Aorta (tissue), 5 donors: ENCODE measurements around the gene TSPAN14. TPM values are rescaled to one million over a fixed set of nuclear protein-coding genes. Genes with fewer than 3 reads are reported as not detected.

Experiments
- ATAC-seq: fragments of 200-7000 bp; cut with Tn5 transposase; one replicate; pipeline ENCODE4 v1.9.1; 2022; ENCODE audit warnings: moderate library complexity; ENCODE audit not compliant: low FRiP score
- DNase-seq, 2 donors: peaks; one replicate each; pipeline ENCODE4 v3.0.0-alpha.2; 2020
- H3K27ac ChIP-seq, 2 donors: one replicate each; pipeline ENCODE4 v1.5.1; 2013; ENCODE audit warnings: low read length in 2 of 2, mild to moderate bottlenecking in 2 of 2, moderate library complexity in 2 of 2, control low read depth in 1 of 2, inconsistent platforms in 1 of 2, low read depth in 1 of 2
- H3K27me3 ChIP-seq, 2 donors: one replicate each; pipeline ENCODE4 v1.6.1; 2013; ENCODE audit warnings: control low read depth in 1 of 2, low read length in 1 of 2, mild to moderate bottlenecking in 1 of 2, moderate library complexity in 1 of 2; ENCODE audit not compliant: insufficient read depth in 2 of 2, control insufficient read depth in 1 of 2
- H3K36me3 ChIP-seq, 2 donors: one replicate each; pipeline ENCODE4 v1.6.1; 2013; ENCODE audit warnings: control low read depth in 1 of 2, low read length in 1 of 2, mild to moderate bottlenecking in 1 of 2; ENCODE audit not compliant: insufficient read depth in 2 of 2, control insufficient read depth in 1 of 2
- H3K4me1 ChIP-seq, 2 donors: one replicate each; pipeline ENCODE4 v1.6.1; 2013; ENCODE audit warnings: low read length in 2 of 2, control low read depth in 1 of 2, mild to moderate bottlenecking in 1 of 2, moderate library complexity in 1 of 2; ENCODE audit not compliant: insufficient read depth in 2 of 2, control insufficient read depth in 1 of 2
- H3K4me3 ChIP-seq, 2 donors: one replicate each; pipeline ENCODE4 v1.5.1; 2013; ENCODE audit warnings: low read length in 2 of 2, control low read depth in 1 of 2, mild to moderate bottlenecking in 1 of 2
- H3K9me3 ChIP-seq: one replicate; pipeline ENCODE4 v1.6.1; 2013; ENCODE audit warnings: mild to moderate bottlenecking, low read length; ENCODE audit not compliant: control insufficient read depth
- WGBS, 2 donors: extraction: QIAGEN DNeasy Blood & Tissue Kit; methylation state at CpG; one replicate each; pipeline ENCODE4 v1.1.7; 2013; 5-methylcytosine and 5-hydroxymethylcytosine counted together
- intact Hi-C, 2 donors: fragments of 100-400 bp; cut with DNase I; formaldehyde crosslinking; loops; one replicate each; pipeline versions ENCODE4 v1.14.2 to v1.15.0; 2022
- polyA plus RNA-seq, 2 donors: library from polyadenylated mRNA; stranded (reverse); fragments of 200-250 nt; gene quantifications; one replicate each; pipeline ENCODE4 v1.2.3, GENCODE V29; 2013
- total RNA-seq, 2 donors: library from RNA; stranded (reverse); fragmentation: NEBNext Ultra II Directional; extraction: Animal tissue kit (Norgen Biotek cat#: 25700); gene quantifications; one replicate each; pipeline ENCODE4 v1.2.1, GENCODE V29; 2021
- donor health status: healthy with polysubstance abuse.
- donor health status: Bipolar disorder and iron deficiency.
- donor health status: DM: no; HTN: no; CAD: no.
- donor health status: DM: no; HTN: no; CAD: no.
- donor health status: DM: yes; HTN: yes; CAD: no.

The TSPAN14 gene
- total and polyA plus RNA-seq, 4 donors, result 12.3 to 61.5 (median 36.7) TPM

DNA sequence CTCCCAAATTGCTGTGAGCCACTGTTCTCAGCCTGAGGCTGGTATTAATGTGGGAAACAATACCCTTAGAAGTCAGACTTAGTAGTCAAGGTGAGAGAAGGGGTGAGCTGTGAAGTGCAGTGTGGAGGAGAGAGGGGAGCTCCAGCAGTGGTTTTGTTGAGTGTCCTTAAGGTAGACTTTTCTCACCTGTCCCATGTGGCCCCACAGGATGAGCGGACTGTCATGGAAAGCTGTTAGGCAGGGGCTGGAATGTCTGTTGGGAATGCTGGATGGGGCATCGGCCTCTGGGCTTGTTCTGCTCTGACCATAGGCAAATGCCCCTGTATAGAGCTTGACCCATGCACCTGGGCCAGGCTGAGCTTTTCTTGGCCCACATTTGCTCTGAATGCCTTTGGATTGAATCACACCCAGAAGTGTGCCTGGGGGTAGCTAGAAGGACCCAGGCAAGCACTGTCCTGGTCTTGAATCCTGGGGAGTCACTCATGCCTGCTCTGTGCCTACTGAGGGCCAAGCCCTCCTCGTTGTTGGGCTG is 47.3 kb downstream of the TSPAN14 start:
- Histone ChIP-seq H3K9me3 (no peaks in the 10 kb centered on the region), H3K27ac (no peak overlapping the region), H3K36me3 (no peaks in the 10 kb centered on the region), H3K4me3 (no peak overlapping the region), H3K4me1 (no peaks in the 10 kb centered on the region), H3K27me3 (no peaks in the 10 kb centered on the region)
- WGBS, 2 donors, result 95 to 96% methylated on average over 3 of the region's 3 CpGs
- intact Hi-C loops, result no loop called here
- no peak for ATAC-seq
- peak in 1 of 2 donors; percentile 52 for DNase-seq

DNA sequence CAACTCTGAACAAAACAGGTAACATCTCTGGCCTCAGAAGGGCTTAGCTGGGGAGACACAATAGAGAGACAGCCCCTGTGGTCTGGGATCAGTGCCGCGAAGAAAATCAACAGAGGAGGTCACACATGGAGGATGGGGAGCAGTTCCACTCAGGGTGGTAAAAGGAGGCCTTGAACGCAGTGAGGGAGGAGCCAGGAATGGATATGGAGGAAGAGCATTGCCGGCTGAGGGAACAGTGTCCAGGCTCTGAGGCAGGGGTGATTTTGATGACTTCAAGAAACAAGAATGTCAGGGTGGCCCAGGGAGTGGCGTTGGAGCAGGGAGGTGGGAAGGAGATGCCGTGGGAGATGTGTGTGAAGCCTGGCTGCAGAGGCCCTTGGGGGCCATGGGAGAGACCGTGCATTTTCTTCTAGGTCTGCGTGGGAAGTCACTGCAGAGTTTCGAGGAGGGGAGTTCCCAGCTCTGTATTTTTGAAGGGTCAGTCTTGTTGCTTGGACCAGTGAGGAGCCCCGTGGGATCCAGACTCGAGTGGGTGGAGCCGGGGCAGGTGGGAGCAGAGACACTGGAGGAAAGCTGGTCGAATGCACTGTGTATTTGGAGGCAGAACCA is 47.9 kb downstream of the TSPAN14 start:
- WGBS, 2 donors, result 87 to 93% methylated on average over 13 of the region's 13 CpGs
- intact Hi-C loops, result no loop called here

DNA sequence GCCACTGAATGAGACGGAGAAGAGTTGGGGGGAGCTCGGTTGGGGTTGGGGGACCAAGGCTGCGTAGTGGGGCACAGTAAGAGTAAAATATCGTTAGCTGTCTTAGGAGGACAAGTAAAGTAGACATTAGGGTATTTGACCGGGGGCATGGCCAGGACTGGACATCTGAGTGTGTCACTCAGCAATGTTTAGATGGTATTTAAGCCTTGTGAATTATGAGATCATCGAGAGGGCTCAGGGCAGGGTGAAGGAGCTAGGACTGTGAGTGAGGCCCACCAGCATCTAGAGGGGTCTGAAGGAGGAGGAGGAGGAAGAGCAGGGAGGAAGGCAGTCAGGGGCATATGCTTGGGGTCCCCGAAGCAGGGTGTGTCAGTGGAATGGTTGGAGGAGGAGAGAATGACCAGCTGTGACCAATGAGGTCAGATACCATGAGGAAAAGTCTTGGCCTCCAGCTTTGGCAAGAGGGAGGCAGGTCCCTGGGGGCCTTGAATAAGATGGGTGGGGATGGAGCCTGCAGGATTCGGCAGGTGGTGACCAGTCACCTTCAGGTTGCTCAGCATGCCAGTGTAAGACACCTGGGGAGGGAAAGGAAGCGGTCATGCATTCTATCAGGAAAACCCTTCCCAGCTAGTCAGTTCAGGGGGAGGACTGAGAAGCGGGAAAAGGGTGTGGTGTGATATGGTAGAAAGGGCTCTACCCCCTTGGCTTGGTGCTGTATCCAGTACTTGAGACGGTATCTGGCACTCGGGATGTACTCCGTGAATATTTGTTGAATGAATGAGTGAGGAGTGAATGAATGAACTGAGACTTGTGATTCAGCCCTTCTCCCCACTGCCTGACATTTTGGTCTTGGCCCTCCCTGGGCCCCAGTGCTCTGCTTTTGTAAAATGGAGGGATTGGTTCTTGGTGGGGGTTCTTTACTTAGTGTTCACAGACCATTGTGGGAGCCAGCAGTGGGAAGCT is 48.8 kb downstream of the TSPAN14 start:
- no peak overlapping the region for H3K27ac ChIP-seq
- intact Hi-C loops, result no loop called here

More for the DNA sequence above, 47.9 kb downstream of the TSPAN14 start:
- no peak for ATAC-seq
- Histone ChIP-seq H3K9me3 (no peaks in the 10 kb centered on the region), H3K27me3 (no peaks in the 10 kb centered on the region), H3K4me1 (no peaks in the 10 kb centered on the region), H3K27ac (no peak overlapping the region), H3K36me3 (no peaks in the 10 kb centered on the region), H3K4me3 (no peak overlapping the region)
- peak in 1 of 2 donors; percentile 31 for DNase-seq

DNA sequence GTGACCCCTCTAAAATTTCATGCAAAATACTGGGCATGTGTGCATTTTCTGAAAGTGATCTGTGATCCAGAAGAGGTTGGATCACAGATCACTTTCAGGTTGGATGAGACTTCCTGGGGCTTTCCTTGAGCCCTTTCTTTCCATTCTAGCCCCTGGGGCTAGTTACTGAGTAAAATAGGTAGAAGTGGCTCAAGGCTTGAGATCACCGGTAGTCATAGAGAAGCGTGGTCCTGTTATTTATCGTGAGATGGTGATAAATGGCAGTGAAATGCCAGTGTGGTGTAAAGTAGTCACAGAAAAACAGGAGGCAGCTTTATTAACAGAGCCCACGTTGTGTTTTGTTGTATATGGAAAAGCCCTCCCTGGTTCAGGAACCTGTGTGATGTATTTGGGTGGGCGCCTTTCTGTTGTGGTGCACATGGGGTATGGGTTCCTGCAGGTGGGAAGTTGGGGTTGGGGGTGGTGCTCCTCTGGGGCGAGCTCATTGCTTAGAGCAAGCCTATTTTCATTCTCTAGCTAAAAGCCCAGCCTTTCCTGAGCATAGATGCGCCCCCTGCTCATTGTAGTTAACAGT is 49.6 kb downstream of the TSPAN14 start:
- Histone ChIP-seq H3K27me3 (no peaks in the 10 kb centered on the region), H3K4me3 (no peak overlapping the region), H3K9me3 (no peaks in the 10 kb centered on the region), H3K36me3 (no peaks in the 10 kb centered on the region), H3K27ac (no peak overlapping the region), H3K4me1 (no peaks in the 10 kb centered on the region)
- 85 to 89% methylated on average over 7 of the region's 7 CpGs for WGBS, 2 donors
- DNase-seq (no peak), ATAC-seq (no peak)
- intact Hi-C loops, result no loop called here

More for the DNA sequence above, 48.8 kb downstream of the TSPAN14 start:
- H3K4me3 ChIP-seq, result no peak overlapping the region
- peak in 1 of 2 donors; percentile 46 for DNase-seq
- no peaks in the 10 kb centered on the region for H3K4me1 ChIP-seq
- no peaks in the 10 kb centered on the region for H3K36me3 ChIP-seq
- no peaks in the 10 kb centered on the region for H3K27me3 ChIP-seq
- no peak for ATAC-seq
- no peaks in the 10 kb centered on the region for H3K9me3 ChIP-seq
- WGBS, 2 donors, result 91 to 92% methylated on average over 13 of the region's 13 CpGs

DNA sequence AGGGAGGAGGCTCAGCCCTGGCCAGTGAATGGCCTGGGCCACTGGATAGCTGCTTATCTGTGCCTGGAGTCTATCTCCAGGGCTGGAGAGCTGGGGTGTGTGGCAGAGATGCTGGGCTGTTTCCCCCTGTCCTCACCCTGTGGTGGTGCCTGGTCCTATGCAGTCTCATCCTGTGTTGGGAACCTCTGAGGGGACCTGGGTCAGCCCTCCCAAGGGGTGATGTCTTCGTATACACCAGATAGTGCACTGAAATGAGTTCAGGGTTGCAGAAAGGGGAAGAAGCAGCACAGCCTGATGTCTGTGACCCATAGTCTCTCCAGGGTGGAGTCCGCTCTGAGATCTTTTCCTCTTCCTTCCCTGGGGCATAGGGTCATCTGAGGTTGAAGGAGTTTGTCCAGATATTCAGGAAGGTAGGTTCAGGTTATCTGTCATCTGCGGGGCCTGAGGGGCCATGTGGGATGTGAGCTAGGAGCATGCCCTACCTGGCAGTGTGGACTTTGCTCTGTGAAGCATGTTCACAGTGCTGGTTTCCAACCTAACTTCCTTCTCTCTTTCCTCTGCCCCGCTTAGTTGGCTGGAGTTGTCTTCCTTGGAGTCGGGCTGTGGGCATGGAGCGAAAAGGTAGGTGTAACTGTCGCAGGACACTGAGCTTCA is 50.2 kb downstream of the TSPAN14 start:
- no peak overlapping the region for H3K27ac ChIP-seq
- H3K4me1 ChIP-seq, result no peaks in the 10 kb centered on the region
- intact Hi-C loops, result no loop called here

DNA sequence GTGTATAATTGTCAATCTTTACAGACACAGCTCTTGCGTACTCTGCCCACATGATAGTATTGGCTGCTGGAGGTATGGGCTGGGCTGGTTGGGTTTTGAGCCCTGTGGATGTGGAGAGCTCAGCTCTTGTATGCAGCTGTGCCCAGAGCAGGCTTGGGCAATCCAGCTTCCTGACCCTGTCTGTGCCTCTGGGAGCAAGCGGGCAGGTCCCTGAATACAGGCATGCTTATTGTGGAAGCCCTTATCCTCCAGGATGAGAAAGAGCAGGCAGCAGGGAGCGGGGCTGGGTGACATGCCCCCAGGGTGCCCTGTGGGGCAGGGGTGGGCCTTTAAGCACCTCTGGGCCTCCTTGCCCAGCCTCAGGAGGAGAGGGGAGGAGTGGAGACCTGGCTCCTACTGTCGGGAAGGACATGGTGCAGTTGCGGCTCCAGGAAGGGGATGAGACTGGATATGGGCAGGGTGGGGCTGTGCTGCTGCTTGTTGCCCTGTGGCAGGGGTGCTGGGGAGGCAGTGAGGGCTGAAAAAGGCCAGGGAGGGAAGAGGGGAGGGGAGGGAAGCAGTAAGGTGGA is 50.9 kb downstream of the TSPAN14 start:
- ATAC-seq (no peak), DNase-seq (peak in 1 of 2 donors; percentile 71)
- Histone ChIP-seq H3K27ac (no peak overlapping the region), H3K4me1 (no peaks in the 10 kb centered on the region), H3K4me3 (no peak overlapping the region), H3K36me3 (no peaks in the 10 kb centered on the region), H3K27me3 (no peaks in the 10 kb centered on the region), H3K9me3 (no peaks in the 10 kb centered on the region)
- 78 to 83% methylated on average over 5 of the region's 5 CpGs for WGBS, 2 donors
- intact Hi-C loops, result loop anchor here (1.0 kb wide), 1 partner anchor 61 kb away; no protein-coding TSS in a partner anchor

More for the DNA sequence above, 50.2 kb downstream of the TSPAN14 start:
- peak; percentile 39 for ATAC-seq
- Histone ChIP-seq H3K4me3 (no peak overlapping the region), H3K36me3 (no peaks in the 10 kb centered on the region), H3K27me3 (no peaks in the 10 kb centered on the region), H3K9me3 (no peaks in the 10 kb centered on the region)
- peak in 1 of 2 donors; percentile 66 for DNase-seq
- WGBS, 2 donors, result 86 to 88% methylated on average over 7 of the region's 7 CpGs

DNA sequence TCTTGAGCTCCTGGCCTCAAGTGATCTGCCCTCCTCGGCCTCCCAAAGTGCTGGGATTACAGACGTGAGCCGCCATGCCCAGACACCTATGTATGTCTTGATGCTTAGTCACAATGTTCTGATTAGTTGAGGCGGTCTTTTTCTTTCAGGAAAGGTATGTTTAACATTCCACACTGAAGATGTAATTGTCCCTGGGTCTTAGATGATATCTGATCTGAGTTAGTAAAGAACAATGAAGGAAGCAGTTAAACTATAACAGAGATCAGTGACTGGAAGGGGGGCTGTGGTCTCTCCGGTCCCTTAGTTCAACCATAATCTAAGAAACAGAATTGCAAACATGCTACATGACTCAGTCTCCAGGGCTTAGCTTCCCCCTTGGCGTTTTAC is 52.1 kb downstream of the TSPAN14 start:
- no peak for DNase-seq
- intact Hi-C loops, result loop anchor here in 1 of 2 donors (2.0 kb wide), 1 partner anchor 123 kb away; no protein-coding TSS in a partner anchor
- no peaks in the 10 kb centered on the region for H3K9me3 ChIP-seq
- H3K27ac ChIP-seq, result no peak overlapping the region
- no peak overlapping the region for H3K4me3 ChIP-seq
- WGBS, 2 donors, result 83 to 84% methylated on average over 6 of the region's 6 CpGs
- no peak for ATAC-seq
- H3K4me1 ChIP-seq, result no peaks in the 10 kb centered on the region
- no peaks in the 10 kb centered on the region for H3K27me3 ChIP-seq
- no peaks in the 10 kb centered on the region for H3K36me3 ChIP-seq
